Bronchial epithelial cell (primary cell): ENCODE measurements around the gene ZMIZ2. TPM values are rescaled to one million over a fixed set of nuclear protein-coding genes. Genes with fewer than 3 reads are reported as not detected.
A peak's percentile ranks its signal among the peaks of the same experiment; 100 is the strongest.
"Not testable (repeated sequence)": the region's sequence is repeated elsewhere in the genome, so short reads cannot be mapped to it uniquely, and the experiment has no call there.

Source experiments
- DNase-seq: peaks from one replicate; pipeline ENCODE4 v3.0.0-alpha.2; 2010; ENCODE audit warnings: low read depth
- FAIRE-seq: peaks from 2 replicates; lab custom pipeline; 2011; peaks lifted over from hg19 to GRCh38; lab: Jason Lieb, UNC
- H3K27me3 ChIP-seq: 2 replicates; pipeline ENCODE4 v1.5.1; 2011; ENCODE audit warnings: low read length; ENCODE audit not compliant: control insufficient read depth, insufficient read depth
- H3K36me3 ChIP-seq: 2 replicates; pipeline ENCODE4 v1.5.1; 2011; ENCODE audit warnings: low read length; ENCODE audit not compliant: control insufficient read depth, insufficient read depth
- H3K4me3 ChIP-seq: 2 replicates; pipeline ENCODE4 v1.5.1; 2011; ENCODE audit warnings: mild to moderate bottlenecking, low read depth, low read length, control low read depth
- total RNA-seq: library from RNA; depleted of rRNA; stranded (reverse); fragments of >200 nt; gene quantifications from 2 replicates; pipeline ENCODE4 v1.2.1, GENCODE V29; 2014
- TF ChIP-seq, protein P1 (sequence below): IDR thresholded peaks from 2 replicates; pipeline ENCODE4 v1.5.1; 2011; ENCODE audit warnings: mild to moderate bottlenecking, moderate library complexity, low read length, control low read depth, inconsistent platforms; ENCODE audit not compliant: insufficient read depth, severe bottlenecking

ZMIZ2 gene
- total RNA-seq, 1 donor from 2014 or later, result 5.5 TPM

- Histone ChIP-seq H3K36me3 (peaks cover 15% of the 10 kb centered on the region), H3K4me3 (no peak overlapping the region), H3K27me3 (no peaks in the 10 kb centered on the region)
- TF ChIP-seq, protein P1, sequence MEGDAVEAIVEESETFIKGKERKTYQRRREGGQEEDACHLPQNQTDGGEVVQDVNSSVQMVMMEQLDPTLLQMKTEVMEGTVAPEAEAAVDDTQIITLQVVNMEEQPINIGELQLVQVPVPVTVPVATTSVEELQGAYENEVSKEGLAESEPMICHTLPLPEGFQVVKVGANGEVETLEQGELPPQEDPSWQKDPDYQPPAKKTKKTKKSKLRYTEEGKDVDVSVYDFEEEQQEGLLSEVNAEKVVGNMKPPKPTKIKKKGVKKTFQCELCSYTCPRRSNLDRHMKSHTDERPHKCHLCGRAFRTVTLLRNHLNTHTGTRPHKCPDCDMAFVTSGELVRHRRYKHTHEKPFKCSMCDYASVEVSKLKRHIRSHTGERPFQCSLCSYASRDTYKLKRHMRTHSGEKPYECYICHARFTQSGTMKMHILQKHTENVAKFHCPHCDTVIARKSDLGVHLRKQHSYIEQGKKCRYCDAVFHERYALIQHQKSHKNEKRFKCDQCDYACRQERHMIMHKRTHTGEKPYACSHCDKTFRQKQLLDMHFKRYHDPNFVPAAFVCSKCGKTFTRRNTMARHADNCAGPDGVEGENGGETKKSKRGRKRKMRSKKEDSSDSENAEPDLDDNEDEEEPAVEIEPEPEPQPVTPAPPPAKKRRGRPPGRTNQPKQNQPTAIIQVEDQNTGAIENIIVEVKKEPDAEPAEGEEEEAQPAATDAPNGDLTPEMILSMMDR, result no peak
- DNase-seq (peak; percentile 48), FAIRE-seq (no peak)
Observed at GRCh38 chr7:44712012-44712411, 36.6 kb upstream of the ZMIZ2 start.

DNA sequence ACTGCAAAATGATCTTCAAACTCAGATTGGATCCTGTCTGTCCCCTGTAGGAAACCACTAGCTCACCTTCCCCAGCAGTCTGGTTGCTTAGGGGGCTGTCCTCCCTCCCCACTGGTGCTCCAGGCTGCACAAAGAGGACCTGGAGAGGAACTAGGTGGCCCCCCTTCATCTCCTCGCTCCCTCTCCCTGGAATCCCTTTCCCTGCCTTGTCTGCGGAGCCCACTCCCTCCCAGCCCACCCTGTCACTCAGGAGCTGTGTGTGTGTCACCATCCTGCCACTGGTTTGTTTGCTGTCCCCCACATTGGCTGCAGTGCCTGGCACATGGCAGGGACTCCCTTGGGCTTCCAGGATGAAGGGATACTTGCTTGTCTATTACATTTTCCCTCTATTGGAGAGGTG, 35.5 kb upstream of the ZMIZ2 start:
- TF ChIP-seq, protein P1, result no peak
- DNase-seq, result no peak
- no peak for FAIRE-seq
- H3K36me3 ChIP-seq, result peaks cover 5% of the 10 kb centered on the region
- H3K27me3 ChIP-seq, result no peaks in the 10 kb centered on the region
- H3K4me3 ChIP-seq, result no peak overlapping the region

- Histone ChIP-seq H3K4me3 (no peak overlapping the region), H3K27me3 (no peaks in the 10 kb centered on the region), H3K36me3 (peaks cover 2% of the 10 kb centered on the region)
- TF ChIP-seq, protein P1, result no peak
- DNase-seq, result no peak
- no peak for FAIRE-seq
Observed at GRCh38 chr7:44713680-44714335, 34.8 kb upstream of the ZMIZ2 start.

DNA sequence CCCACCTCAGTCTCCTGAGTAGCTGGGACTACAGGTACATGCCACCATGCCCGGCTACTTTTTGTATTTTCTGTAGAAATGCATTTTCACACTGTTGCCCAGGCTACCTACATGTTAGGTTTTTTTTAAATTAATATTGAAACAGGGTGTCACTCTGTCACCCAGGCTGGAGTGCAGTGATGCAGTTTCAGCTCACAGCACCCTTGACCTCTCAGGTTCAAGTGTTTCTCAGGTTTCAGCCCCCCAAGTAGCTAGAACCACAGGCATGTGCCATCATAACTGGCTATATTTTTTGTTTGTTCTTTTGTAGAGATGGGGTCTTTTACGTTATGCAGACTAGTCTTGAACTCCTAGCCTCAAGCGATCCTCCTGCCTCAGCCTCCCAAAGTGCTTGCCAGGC, 32.4 kb upstream of the ZMIZ2 start:
- no peaks in the 10 kb centered on the region for H3K27me3 ChIP-seq
- DNase-seq (no peak), FAIRE-seq (no peak)
- TF ChIP-seq, protein P1, result no peak
- no peaks in the 10 kb centered on the region for H3K36me3 ChIP-seq
- no peak overlapping the region for H3K4me3 ChIP-seq

- H3K27me3 ChIP-seq, result no peaks in the 10 kb centered on the region
- TF ChIP-seq, protein P1, result no peak
- FAIRE-seq (no peak), DNase-seq (no peak)
- H3K4me3 ChIP-seq, result no peak overlapping the region
- H3K36me3 ChIP-seq, result no peaks in the 10 kb centered on the region
Observed at GRCh38 chr7:44720301-44720700, 28.3 kb upstream of the ZMIZ2 start.

DNA sequence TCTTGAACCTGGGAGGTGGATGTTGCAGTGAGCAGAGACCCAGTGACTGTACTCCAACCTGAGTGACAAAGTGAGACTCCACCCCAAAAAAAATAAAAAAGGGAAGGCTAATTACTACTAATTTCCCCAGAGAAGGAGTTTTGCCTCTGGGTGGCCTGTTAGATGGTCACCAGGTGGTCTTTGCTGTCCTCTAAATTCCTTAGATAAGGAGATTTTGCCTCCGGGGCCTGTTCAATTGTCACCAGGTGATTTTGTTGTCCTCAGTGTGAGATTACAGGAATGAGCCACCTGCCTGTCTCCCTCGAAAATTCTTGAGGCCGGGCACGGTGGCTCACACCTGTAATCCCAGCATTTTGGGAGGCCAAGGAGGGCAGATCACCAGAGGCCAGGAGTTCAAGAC, 24.4 kb upstream of the ZMIZ2 start:
- no peaks in the 10 kb centered on the region for H3K36me3 ChIP-seq
- DNase-seq (no peak), FAIRE-seq (no peak)
- H3K4me3 ChIP-seq, result no peak overlapping the region
- H3K27me3 ChIP-seq, result no peaks in the 10 kb centered on the region
- TF ChIP-seq, protein P1, result no peak

DNA sequence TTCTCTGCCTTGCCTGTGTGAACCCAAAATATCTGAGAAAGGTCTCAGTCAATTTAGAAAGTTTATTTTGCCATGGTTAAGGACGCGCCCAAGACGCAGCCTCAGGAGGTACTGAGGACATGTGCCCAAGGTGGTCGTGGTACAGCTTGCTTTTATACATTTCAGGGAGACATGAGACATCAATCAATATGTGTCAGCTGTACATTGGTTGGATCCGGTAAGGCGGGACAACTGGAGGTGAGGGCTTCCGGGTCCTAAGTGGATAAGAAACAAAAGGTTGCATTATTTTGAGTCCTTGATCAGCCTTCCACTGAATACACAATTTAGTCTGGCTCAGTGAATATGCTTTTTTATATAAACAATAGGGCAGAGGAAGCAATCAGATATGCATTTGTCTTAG, 22.4 kb upstream of the ZMIZ2 start:
- H3K4me3 ChIP-seq, DNase-seq, H3K27me3 ChIP-seq, FAIRE-seq, H3K36me3 ChIP-seq: not testable (repeated sequence)
